Activated CD4-positive, alpha-beta memory T cell treated with anti-CD3 and anti-CD28 coated beads for 36 hours (primary cell): ENCODE data around the gene DNAI1. TPM values are rescaled to one million over a fixed set of nuclear protein-coding genes. Genes with fewer than 3 reads are reported as not detected.

Experiments used
- CTCF ChIA-PET: fragments of 350-600 bp; sonication (Branson Sonifier 250); formaldehyde crosslinking; loops from one replicate; lab custom pipeline; 2021; ENCODE audit warnings: antibody characterized with exemption, inconsistent platforms; lab: Charles Lee
- POLR2A ChIA-PET: fragments of 350-600 bp; sonication (Branson Sonifier 250); formaldehyde crosslinking; loops from one replicate; lab custom pipeline; 2021; ENCODE audit warnings: antibody characterized with exemption; lab: Charles Lee
- DNase-seq: peaks from one replicate; pipeline ENCODE4 v3.0.0-alpha.2; 2020
- H3K27ac Mint-ChIP-seq: one replicate; pipeline ENCODE4 v1.8.0; 2021; ENCODE audit warnings: mixed read lengths
- H3K27me3 Mint-ChIP-seq: one replicate; pipeline ENCODE4 v1.8.0; 2021; ENCODE audit warnings: mixed read lengths
- H3K36me3 Mint-ChIP-seq: one replicate; pipeline ENCODE4 v1.8.0; 2021; ENCODE audit warnings: mixed read lengths
- H3K4me1 Mint-ChIP-seq: one replicate; pipeline ENCODE4 v1.8.0; 2021; ENCODE audit warnings: low read depth, mixed read lengths
- H3K4me3 Mint-ChIP-seq: one replicate; pipeline ENCODE4 v1.8.0; 2021; ENCODE audit warnings: mild to moderate bottlenecking, mixed read lengths
- H3K9me3 Mint-ChIP-seq: one replicate; pipeline ENCODE4 v1.8.0; 2021; ENCODE audit warnings: mixed read lengths
- intact Hi-C: fragments of 100-400 bp; cut with micrococcal nuclease; formaldehyde crosslinking; loops from one replicate; pipeline ENCODE4 v1.15.1; 2023
- total RNA-seq, 2 experiments: library from RNA; stranded (reverse); gene quantifications; one replicate each; pipeline ENCODE4 v1.2.3, GENCODE V29; 2021

Gene DNAI1
- total RNA-seq, 2 experiments from 2014 or later, result 0.19 to 0.69 TPM

DNA sequence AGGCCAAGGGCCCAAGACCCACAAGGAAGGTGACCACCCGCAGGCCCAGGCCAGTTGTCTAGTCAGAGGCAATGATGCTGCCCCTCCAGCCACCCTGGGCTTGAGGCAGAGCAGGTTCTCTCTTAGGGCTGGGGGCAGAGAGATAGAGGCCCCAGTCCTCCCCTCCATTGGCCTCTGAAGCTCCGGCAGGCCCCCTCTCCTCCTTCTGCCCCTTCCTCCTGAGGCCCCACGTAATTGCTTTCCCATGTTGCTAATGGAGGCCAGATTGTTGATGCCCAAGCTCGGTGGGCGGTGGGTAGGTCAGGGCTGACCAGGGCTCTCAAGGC, 90.8 kb downstream of the DNAI1 start:
- no peak overlapping the region for H3K4me3 Mint-ChIP-seq
- CTCF ChIA-PET, result interaction anchor here (2.1 kb wide), 1 partner anchor 42 kb away, joined by 9 read pairs; no protein-coding TSS in a partner anchor

DNA sequence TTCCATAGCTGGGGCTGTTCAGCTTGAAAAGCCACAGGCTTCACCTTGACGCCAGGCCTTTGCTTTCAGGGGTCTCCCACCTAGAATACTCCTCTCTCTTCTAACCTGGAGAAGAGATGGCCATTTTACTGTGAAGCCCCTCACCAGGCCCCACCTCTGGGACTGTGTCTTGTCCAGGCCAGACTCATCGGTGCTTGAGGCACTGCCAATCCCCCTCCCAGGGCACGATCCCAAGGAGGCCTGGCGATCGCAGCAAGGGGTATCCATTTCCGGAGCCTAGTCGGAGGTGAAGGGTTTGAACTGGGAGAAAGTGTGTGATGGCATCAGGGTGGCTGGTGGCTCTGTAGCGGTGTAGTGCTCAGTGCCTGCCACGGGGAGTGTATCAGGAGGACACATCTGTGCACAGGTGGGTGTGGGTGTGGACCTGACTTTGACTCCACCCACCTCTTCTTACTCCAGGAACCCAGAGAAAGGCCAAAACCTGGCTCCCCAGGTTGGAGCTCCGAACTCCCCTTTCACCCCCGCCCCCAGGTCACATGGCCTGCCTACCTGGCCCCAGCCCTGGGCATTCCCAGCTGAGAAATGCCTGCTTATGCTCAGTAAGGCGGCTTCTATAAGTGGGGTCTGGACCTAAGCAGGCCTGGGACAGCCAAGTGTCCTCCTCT, 91.5 kb downstream of the DNAI1 start:
- Mint-ChIP-seq H3K27me3 (peaks cover 9% of the 10 kb centered on the region), H3K9me3 (no peaks in the 10 kb centered on the region), H3K36me3 (no peaks in the 10 kb centered on the region), H3K27ac (no peak overlapping the region), H3K4me3 (no peak overlapping the region), H3K4me1 (no peaks in the 10 kb centered on the region)
- POLR2A ChIA-PET, result interaction anchor here (0.9 kb wide), 1 partner anchor 41 kb away, joined by 3 read pairs; no protein-coding TSS in a partner anchor
- intact Hi-C loops, result no loop called here
- CTCF ChIA-PET, result interaction anchor here (2.1 kb wide), 1 partner anchor 41 kb away, joined by 9 read pairs; no protein-coding TSS in a partner anchor
- DNase-seq, result no peak

More for the DNA sequence above, 90.8 kb downstream of the DNAI1 start:
- H3K36me3 Mint-ChIP-seq, result no peaks in the 10 kb centered on the region
- POLR2A ChIA-PET, result no interaction called here
- no peaks in the 10 kb centered on the region for H3K9me3 Mint-ChIP-seq
- intact Hi-C loops, result loop anchor here (2.0 kb wide), 1 partner anchor 147 kb away; no protein-coding TSS in a partner anchor
- H3K27me3 Mint-ChIP-seq, result peaks cover 9% of the 10 kb centered on the region
- H3K27ac Mint-ChIP-seq, result no peak overlapping the region
- H3K4me1 Mint-ChIP-seq, result no peaks in the 10 kb centered on the region
- no peak for DNase-seq

DNA sequence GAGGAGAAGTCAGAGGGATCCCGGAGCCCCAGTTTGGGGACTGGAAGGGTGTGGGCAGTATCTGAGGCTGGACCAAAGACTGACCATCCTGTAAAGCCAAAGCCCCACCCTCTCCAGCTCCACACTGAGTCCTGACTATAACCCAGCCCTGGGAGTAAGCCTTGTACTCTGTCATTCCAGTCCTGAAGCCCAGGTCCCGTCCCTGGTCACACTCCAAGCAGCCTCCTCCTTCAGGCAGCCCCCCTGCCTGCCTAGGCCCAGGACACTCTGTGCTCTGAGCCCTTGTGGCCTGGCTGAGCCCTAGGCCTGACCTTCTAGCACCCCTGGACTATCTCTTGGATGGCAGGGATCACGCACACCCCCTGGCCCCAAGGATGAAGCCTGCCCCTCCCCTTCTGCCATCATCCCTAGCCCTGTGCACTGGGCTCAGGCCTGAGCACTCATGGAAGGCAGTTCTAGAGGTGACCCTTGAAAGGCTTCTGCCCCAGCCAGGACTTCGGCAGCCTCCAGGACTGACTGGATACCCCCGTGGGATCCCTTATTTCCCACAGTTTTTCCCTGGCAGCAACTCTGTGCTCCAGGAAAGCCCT, 92.2 kb downstream of the DNAI1 start:
- intact Hi-C loops, result no loop called here
- H3K27me3 Mint-ChIP-seq, result peaks cover 9% of the 10 kb centered on the region
- POLR2A ChIA-PET, result interaction anchor here (0.9 kb wide), 1 partner anchor 41 kb away, joined by 3 read pairs; no protein-coding TSS in a partner anchor

DNA sequence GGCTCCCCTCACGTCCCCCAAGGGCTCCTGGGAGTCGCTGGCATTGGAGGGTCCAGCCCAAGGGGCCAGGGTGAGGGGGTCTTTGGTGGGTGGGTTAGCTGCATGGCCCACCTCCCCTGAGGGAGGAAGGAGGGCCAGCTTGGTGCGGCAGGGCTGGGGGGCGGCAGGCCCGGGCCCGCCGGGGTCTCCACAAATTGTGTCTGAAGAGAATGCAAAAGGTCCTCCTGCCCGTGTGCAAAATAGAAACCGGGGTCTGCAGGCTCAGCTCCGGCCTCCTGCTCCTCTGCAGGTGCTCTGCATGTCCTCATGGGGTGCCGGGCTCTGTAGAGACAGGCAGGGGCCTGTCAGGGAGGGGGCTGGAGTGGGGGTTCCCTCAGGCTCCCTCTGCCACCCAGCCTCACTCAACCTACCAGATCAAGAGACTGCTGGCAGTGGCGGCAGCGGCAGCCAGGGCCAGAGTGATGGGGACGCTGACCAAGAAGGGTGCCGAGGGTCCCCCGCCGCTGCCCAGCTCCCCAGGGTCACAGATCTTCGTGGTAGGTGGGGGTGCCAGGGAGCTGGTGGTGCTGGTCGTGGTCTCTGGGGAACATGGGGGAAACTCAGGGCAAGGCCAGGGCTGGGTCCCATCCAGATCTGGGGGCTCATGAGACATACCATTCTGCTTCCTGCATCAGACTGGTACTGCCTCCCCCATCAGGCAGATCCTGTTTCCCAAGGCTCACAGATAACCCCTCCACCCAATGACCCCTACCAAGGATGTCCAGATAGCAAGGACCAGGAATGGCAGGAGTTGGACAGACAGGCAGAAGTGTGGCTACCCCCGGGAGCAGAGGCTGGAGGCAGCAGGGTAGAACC, 93.4 kb downstream of the DNAI1 start:
- no peak for DNase-seq
- H3K9me3 Mint-ChIP-seq, result no peaks in the 10 kb centered on the region
- CTCF ChIA-PET, result interaction anchor here (0.6 to 1.0 kb wide), 2 partner anchors 39 to 52 kb away, joined by 3 to 4 read pairs; no protein-coding TSS in a partner anchor

More for the DNA sequence above, 92.2 kb downstream of the DNAI1 start:
- CTCF ChIA-PET, result interaction anchor here (0.6 to 2.1 kb wide), 2 partner anchors 41 to 50 kb away, joined by 3 to 9 read pairs; no protein-coding TSS in a partner anchor
- no peaks in the 10 kb centered on the region for H3K4me1 Mint-ChIP-seq
- no peaks in the 10 kb centered on the region for H3K36me3 Mint-ChIP-seq
- DNase-seq, result no peak
- no peak overlapping the region for H3K27ac Mint-ChIP-seq
- no peaks in the 10 kb centered on the region for H3K9me3 Mint-ChIP-seq
- no peak overlapping the region for H3K4me3 Mint-ChIP-seq

DNA sequence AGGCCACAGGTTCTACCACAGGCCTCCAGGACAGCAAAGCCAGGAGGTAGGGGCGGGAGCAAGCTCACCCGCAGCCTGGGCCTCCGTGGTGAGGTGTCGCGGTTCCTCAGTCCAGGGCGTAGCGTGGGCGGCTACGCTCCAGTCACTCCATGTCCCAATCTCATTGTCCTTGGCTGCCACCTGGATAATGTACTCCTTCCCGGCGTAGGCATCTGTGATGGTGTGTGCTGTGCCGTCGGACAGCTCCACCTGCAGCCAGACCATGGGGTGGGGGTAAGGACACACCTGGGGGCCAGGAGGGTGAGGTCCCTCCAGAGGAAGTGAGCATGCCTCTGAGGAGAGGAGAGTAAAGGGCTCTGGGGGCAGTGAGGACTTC, 94.0 kb downstream of the DNAI1 start:
- no peaks in the 10 kb centered on the region for H3K4me1 Mint-ChIP-seq
- CTCF ChIA-PET, result no interaction called here

More for the DNA sequence above, 93.4 kb downstream of the DNAI1 start:
- no peak overlapping the region for H3K27ac Mint-ChIP-seq
- POLR2A ChIA-PET, result no interaction called here
- no peaks in the 10 kb centered on the region for H3K4me1 Mint-ChIP-seq
- intact Hi-C loops, result no loop called here
- no peak overlapping the region for H3K4me3 Mint-ChIP-seq
- H3K36me3 Mint-ChIP-seq, result no peaks in the 10 kb centered on the region
- H3K27me3 Mint-ChIP-seq, result peaks cover 8% of the 10 kb centered on the region

DNA sequence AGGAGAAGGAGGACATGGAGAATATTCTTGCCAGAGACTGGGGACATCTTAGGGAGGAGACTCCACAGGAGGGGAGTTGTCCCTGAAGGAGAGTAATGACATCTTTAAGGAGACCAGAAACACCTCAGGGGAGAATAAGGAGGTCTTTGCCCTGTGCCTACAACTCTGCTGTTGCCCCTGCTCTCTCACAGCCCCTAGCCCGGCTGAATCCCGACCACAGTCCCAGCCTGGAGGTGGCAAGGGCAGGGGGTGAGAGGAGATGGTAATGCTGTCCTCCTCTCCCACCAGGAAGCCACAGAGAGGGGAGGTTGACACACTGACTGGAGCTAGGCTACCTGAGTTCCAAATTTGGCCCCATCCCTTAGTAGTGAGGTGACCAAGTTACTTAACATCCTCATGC, 94.4 kb downstream of the DNAI1 start:
- ChIA-PET POLR2A (no interaction called here), CTCF (no interaction called here)
- Mint-ChIP-seq H3K27me3 (peaks cover 11% of the 10 kb centered on the region), H3K4me1 (no peaks in the 10 kb centered on the region), H3K4me3 (no peak overlapping the region), H3K27ac (no peak overlapping the region), H3K36me3 (no peaks in the 10 kb centered on the region), H3K9me3 (no peaks in the 10 kb centered on the region)
- intact Hi-C loops, result no loop called here
- DNase-seq, result no peak

More for the DNA sequence above, 94.0 kb downstream of the DNAI1 start:
- DNase-seq, result no peak
- Mint-ChIP-seq H3K36me3 (no peaks in the 10 kb centered on the region), H3K9me3 (no peaks in the 10 kb centered on the region), H3K4me3 (no peak overlapping the region), H3K27me3 (peaks cover 10% of the 10 kb centered on the region), H3K27ac (no peak overlapping the region)
- POLR2A ChIA-PET, result no interaction called here
- intact Hi-C loops, result no loop called here

DNA sequence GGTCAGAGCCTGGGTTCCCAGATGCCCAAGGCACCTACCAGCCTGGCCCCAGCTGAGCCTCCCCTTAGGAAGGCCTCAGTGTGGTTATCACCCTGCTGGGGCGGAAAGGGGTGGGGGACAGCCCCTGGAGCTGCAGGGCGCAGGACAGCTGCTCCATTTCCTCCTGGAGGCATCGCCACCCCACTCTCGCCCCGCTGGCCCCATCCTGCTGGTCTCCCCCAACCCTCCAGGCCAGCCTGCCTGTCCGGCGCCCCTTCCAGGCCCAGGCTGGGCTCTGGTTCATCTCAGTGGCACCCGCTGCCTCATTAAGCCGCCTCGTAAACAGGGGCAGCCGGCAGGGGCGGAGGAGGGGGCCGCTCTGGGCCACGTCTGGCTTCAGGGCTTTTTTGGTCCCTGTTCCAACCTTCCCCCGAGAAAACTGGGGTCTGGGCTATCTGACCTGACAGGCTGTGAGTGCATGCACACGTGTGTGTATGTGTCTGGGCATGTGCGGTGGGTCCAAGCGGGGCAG, 95.0 kb downstream of the DNAI1 start:
- H3K9me3 Mint-ChIP-seq, result no peaks in the 10 kb centered on the region
- DNase-seq, result no peak
- intact Hi-C loops, result no loop called here
- ChIA-PET CTCF (no interaction called here), POLR2A (no interaction called here)
- H3K36me3 Mint-ChIP-seq, result no peaks in the 10 kb centered on the region
- no peaks in the 10 kb centered on the region for H3K4me1 Mint-ChIP-seq
- H3K27ac Mint-ChIP-seq, result no peak overlapping the region
- no peak overlapping the region for H3K4me3 Mint-ChIP-seq
- peaks cover 12% of the 10 kb centered on the region for H3K27me3 Mint-ChIP-seq

DNA sequence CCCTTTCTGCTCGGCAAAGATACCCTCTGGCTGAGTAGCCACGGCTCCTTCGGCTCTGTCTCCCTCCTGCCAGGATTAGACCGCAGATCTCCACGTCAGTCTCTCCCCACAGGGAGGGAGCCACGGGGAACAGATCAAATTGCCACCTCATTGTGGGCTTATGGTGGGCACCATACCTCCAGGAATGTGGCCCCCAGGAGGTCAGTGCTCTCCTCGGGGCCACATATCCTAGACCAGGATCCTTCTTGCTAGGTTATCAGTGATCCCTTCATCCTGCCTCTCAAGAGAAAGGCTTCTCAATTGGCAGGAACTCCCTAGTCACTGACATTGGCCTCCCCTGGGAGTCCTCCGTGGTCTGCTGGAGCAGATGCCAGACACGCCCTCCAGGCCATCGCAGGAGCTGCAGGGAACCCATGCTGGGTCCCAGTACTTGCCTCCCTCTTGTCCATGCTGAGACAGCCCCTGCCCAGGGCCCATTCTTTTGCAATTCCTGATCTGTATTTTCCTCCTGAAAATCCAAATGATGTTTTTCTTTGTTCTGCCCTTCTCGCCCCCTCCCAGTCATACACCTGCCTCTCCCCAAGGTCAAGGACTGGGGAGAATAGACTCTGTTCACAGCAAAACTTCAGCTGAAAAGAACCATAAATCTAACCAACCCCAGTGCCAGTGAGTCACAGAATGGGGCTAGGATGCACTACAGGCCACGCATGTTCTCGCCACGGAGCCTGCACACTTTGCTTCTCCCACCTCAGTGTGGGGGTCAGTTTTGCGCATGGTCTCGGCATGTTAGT, 95.8 kb downstream of the DNAI1 start:
- CTCF ChIA-PET, result no interaction called here
- Mint-ChIP-seq H3K9me3 (no peaks in the 10 kb centered on the region), H3K4me3 (no peak overlapping the region), H3K27ac (no peak overlapping the region), H3K4me1 (no peaks in the 10 kb centered on the region), H3K36me3 (no peaks in the 10 kb centered on the region), H3K27me3 (peaks cover 19% of the 10 kb centered on the region)
- intact Hi-C loops, result no loop called here
- POLR2A ChIA-PET, result no interaction called here
- no peak for DNase-seq

DNA sequence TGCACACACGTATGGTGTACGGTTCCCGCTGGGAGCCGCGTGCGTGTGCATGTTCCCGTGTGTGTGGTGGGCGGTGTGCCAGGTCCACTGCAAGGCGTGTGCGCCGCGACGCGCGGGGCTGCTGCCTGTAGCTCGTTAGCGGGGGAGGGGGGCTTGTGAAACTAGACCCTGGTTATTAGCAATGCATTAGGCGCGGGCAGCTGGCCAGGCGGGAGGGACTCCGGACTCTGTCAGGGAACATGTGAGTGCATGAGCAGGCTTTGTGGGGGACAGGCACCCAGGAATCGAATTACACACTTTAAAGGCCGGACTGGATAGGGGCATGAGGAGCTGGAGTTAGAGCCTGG, 96.4 kb downstream of the DNAI1 start:
- Mint-ChIP-seq H3K4me3 (no peak overlapping the region), H3K9me3 (no peaks in the 10 kb centered on the region), H3K27ac (no peak overlapping the region), H3K27me3 (peaks cover 21% of the 10 kb centered on the region), H3K4me1 (no peaks in the 10 kb centered on the region), H3K36me3 (no peaks in the 10 kb centered on the region)
- ChIA-PET CTCF (no interaction called here), POLR2A (no interaction called here)
- DNase-seq, result no peak
- intact Hi-C loops, result no loop called here

DNA sequence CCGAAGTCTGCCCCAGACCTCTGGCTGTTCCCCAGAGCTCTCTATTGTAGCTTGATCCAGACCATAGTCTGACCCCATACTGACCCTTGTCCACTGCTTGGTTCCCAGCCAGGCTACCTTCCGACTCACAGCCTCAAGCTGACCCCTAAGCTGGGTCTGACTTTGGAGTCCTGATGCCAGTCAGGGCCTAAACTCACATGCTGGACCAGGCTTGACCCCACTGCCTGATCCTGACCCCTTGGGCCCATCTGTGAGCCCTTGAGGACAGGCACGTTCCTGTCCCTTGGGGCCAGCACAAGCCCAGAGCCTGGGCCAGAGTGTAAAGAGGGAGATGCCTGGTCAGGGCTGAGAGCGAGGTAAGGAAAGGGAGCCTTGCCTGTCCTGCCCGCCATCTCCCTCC, 96.9 kb downstream of the DNAI1 start:
- H3K9me3 Mint-ChIP-seq, result no peaks in the 10 kb centered on the region
- peaks cover 25% of the 10 kb centered on the region for H3K27me3 Mint-ChIP-seq
- ChIA-PET POLR2A (no interaction called here), CTCF (interaction anchor here (1.0 kb wide), 1 partner anchor 79 kb away, joined by 3 read pairs; no protein-coding TSS in a partner anchor)
- no peak overlapping the region for H3K4me3 Mint-ChIP-seq
- intact Hi-C loops, result no loop called here
- H3K27ac Mint-ChIP-seq, result no peak overlapping the region
- no peak for DNase-seq
- H3K4me1 Mint-ChIP-seq, result no peaks in the 10 kb centered on the region
- H3K36me3 Mint-ChIP-seq, result no peaks in the 10 kb centered on the region

DNA sequence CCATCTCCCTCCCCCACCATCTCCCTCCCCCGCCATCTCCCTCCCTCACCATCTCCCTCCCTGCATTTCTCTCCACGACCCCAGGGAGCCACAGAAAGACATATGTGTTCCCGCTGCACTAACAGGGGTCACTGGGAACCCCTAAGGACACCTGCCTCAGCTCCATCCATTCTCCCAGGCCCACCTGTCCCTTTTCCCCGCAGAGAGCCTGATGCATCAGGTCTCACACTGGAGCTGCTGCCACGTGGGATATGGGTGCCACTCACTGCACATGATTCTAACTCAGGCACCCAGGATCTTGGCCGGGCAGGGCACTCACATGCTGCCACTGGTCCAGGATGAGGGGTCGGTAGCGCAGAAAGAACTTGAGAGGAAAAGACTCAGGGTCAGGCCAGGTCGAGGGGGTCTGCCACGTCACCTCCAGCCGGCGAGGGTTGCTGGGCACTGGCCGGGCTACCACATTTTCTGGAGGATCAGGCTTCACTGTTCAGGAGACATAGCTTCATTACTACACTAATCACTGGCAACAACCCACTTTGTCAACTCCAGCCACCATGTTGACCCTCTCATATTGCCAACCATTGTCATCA, 97.4 kb downstream of the DNAI1 start:
- Mint-ChIP-seq H3K9me3 (no peaks in the 10 kb centered on the region), H3K4me3 (no peak overlapping the region), H3K4me1 (no peaks in the 10 kb centered on the region), H3K27me3 (peaks cover 25% of the 10 kb centered on the region), H3K36me3 (no peaks in the 10 kb centered on the region), H3K27ac (no peak overlapping the region)
- ChIA-PET POLR2A (no interaction called here), CTCF (interaction anchor here (1.0 kb wide), 1 partner anchor 78 kb away, joined by 3 read pairs; no protein-coding TSS in a partner anchor)
- no peak for DNase-seq
- intact Hi-C loops, result no loop called here
